ENCODE measurements around the gene NHLRC2. TPM values are rescaled to one million over a fixed set of nuclear protein-coding genes. Genes with fewer than 3 reads are reported as not detected.

The NHLRC2 gene
- total RNA-seq, 6 experiments from 2014 or later, result 24.0 to 27.4 (median 25.9) TPM

- Mint-ChIP-seq H3K27me3 (ENCODE audit: insufficient read depth) (no peaks in the 10 kb centered on the region; the same call in 1 of the 2 replicates), H3K4me3 (no peak overlapping the region), H3K4me1 (ENCODE audit: low read depth) (no peaks in the 10 kb centered on the region), H3K27ac (no peak overlapping the region), H3K9me3 (no peaks in the 10 kb centered on the region), H3K36me3 (ENCODE audit: low read depth) (peaks cover 18% of the 10 kb centered on the region)
- no peak for DNase-seq
- TF ChIP-seq CTCF (IDR thresholded peaks at IDR 0.05), result no peak
These were observed 11.4 kb downstream of the NHLRC2 start for GRCh38 chr10:113865901-113866300.

- Mint-ChIP-seq H3K4me3 (no peak overlapping the region), H3K27ac (no peak overlapping the region), H3K9me3 (peaks cover 1% of the 10 kb centered on the region), H3K36me3 (ENCODE audit: low read depth) (peaks cover 14% of the 10 kb centered on the region), H3K4me1 (ENCODE audit: low read depth) (no peaks in the 10 kb centered on the region), H3K27me3 (ENCODE audit: insufficient read depth) (no peaks in the 10 kb centered on the region; the same call in 1 of the 2 replicates)
- DNase-seq, result no peak
- no peak for TF ChIP-seq CTCF (IDR thresholded peaks at IDR 0.05)
These were observed 12.3 kb downstream of the NHLRC2 start for GRCh38 chr10:113866551-113867394.

- Mint-ChIP-seq H3K36me3 (ENCODE audit: low read depth) (peaks cover 25% of the 10 kb centered on the region), H3K9me3 (peaks cover 12% of the 10 kb centered on the region), H3K27me3 (ENCODE audit: insufficient read depth) (no peaks in the 10 kb centered on the region; the same call in 1 of the 2 replicates), H3K4me3 (no peak overlapping the region), H3K27ac (no peak overlapping the region), H3K4me1 (ENCODE audit: low read depth) (0 out of 2 replicates have a peak, but pooled peaks cover under 1% of the 10 kb centered on the region)
- no peak for DNase-seq
- no peak for TF ChIP-seq CTCF (IDR thresholded peaks at IDR 0.05)
These were observed 13.4 kb downstream of the NHLRC2 start for GRCh38 chr10:113867904-113868303.

- Mint-ChIP-seq H3K4me3 (no peak overlapping the region), H3K36me3 (ENCODE audit: low read depth) (peaks cover 23% of the 10 kb centered on the region), H3K9me3 (peaks cover 16% of the 10 kb centered on the region), H3K4me1 (ENCODE audit: low read depth) (peaks cover 9% of the 10 kb centered on the region; the same call in 1 of the 2 replicates), H3K27me3 (ENCODE audit: insufficient read depth) (no peaks in the 10 kb centered on the region; the same call in 1 of the 2 replicates), H3K27ac (no peak overlapping the region)
- DNase-seq, result no peak
- no peak for TF ChIP-seq CTCF (IDR thresholded peaks at IDR 0.05)
These were observed 15.3 kb downstream of the NHLRC2 start for GRCh38 chr10:113869789-113870188.

GRCh38 chr10:113872139-113873030 is 17.9 kb downstream of the NHLRC2 start:
- no peak; the same call in 1 of the 2 replicates for TF ChIP-seq CTCF (IDR thresholded peaks at IDR 0.05)
- Mint-ChIP-seq H3K27me3 (ENCODE audit: insufficient read depth) (no peaks in the 10 kb centered on the region; the same call in 1 of the 2 replicates), H3K36me3 (ENCODE audit: low read depth) (peaks cover 26% of the 10 kb centered on the region), H3K27ac (no peak overlapping the region), H3K4me3 (no peak overlapping the region), H3K9me3 (peaks cover 16% of the 10 kb centered on the region), H3K4me1 (ENCODE audit: low read depth) (peaks cover 12% of the 10 kb centered on the region; the same call in 1 of the 2 replicates)
- DNase-seq, result no peak
